Panc1 (cell line): ENCODE measurements around the gene COQ8B. TPM values are rescaled to one million over a fixed set of nuclear protein-coding genes. Genes with fewer than 3 reads are reported as not detected.

Source experiments
- ATAC-seq: fragments of 200-7000 bp; cut with Tn5 transposase; 2 replicates; pipeline ENCODE4 v1.9.1; 2020; ENCODE audit warnings: mild to moderate bottlenecking, moderate library complexity
- BruUV-seq: library from RNA; stranded (reverse); fragments of 400-500 nt; replicated peaks from 2 replicates; lab custom pipeline; 2021; lab: Mats Ljungman, UMichigan
- CTCF ChIA-PET: fragments of 300-600 bp; sonication (Branson Sonifier 250); formaldehyde crosslinking; loops from one replicate; lab custom pipeline; 2022; ENCODE audit warnings: antibody characterized with exemption; lab: Charles Lee
- POLR2A ChIA-PET: fragments of 300-600 bp; sonication (Branson Sonifier 250); formaldehyde crosslinking; loops from one replicate; lab custom pipeline; 2022; ENCODE audit warnings: antibody characterized with exemption; lab: Charles Lee
- DNase-seq: peaks from one replicate; pipeline ENCODE4 v3.0.0-alpha.2; 2010; ENCODE audit warnings: low read depth, low spot score
- H3K27ac ChIP-seq: 2 replicates; pipeline ENCODE4 v1.5.1; 2011; ENCODE audit warnings: mild to moderate bottlenecking, low read length, inconsistent platforms
- H3K27me3 ChIP-seq: fragments of 200-500 bp; sonication (Bioruptor generic); 2 replicates; pipeline ENCODE4 v1.6.0; 2014; ENCODE audit warnings: low read length, inconsistent platforms; ENCODE audit not compliant: control insufficient read depth, insufficient read depth
- H3K36me3 ChIP-seq: fragments of 200-500 bp; sonication (Bioruptor generic); 2 replicates; pipeline ENCODE4 v1.5.1; 2014; ENCODE audit warnings: inconsistent platforms, mild to moderate bottlenecking, low read length, moderate library complexity; ENCODE audit not compliant: control insufficient read depth, insufficient read depth
- H3K4me1 ChIP-seq: 2 replicates; pipeline ENCODE4 v1.5.1; 2011; ENCODE audit warnings: inconsistent platforms, mild to moderate bottlenecking, low read length, moderate library complexity; ENCODE audit not compliant: control insufficient read depth, insufficient read depth
- H3K4me3 ChIP-seq, 2 experiments: 2 replicates each; pipeline ENCODE4 v1.5.1; 2011 to 2012; ENCODE audit warnings: low read depth in 2 of 2, low read length in 2 of 2, mild to moderate bottlenecking in 2 of 2, inconsistent platforms in 1 of 2, moderate library complexity in 1 of 2
- H3K9me3 ChIP-seq: fragments of 200-500 bp; sonication (Bioruptor generic); 2 replicates; pipeline ENCODE4 v1.5.1; 2014; ENCODE audit warnings: low read depth, mild to moderate bottlenecking, inconsistent platforms, low read length, moderate library complexity; ENCODE audit not compliant: control insufficient read depth, insufficient read depth
- CTCF ChIP-seq: fragments of 450-650 bp; IDR thresholded peaks from 2 replicates; pipeline ENCODE4 v1.5.1; 2017; ENCODE audit warnings: mild to moderate bottlenecking
- POLR2AphosphoS5 ChIP-seq: IDR thresholded peaks from 2 replicates; pipeline ENCODE4 v1.6.1; 2012; ENCODE audit warnings: mild to moderate bottlenecking, low read depth, low read length, moderate library complexity
- REST ChIP-seq, 2 experiments: IDR thresholded peaks; 2 replicates each; pipeline ENCODE4 v1.6.1; 2011 to 2012; ENCODE audit warnings: low read depth in 2 of 2, control low read depth in 1 of 2, low read length in 1 of 2, mild to moderate bottlenecking in 1 of 2, moderate library complexity in 1 of 2; ENCODE audit not compliant: insufficient read depth in 1 of 2
- SIN3A ChIP-seq: IDR thresholded peaks from 2 replicates; pipeline ENCODE4 v1.6.1; 2012; ENCODE audit warnings: low read depth, mild to moderate bottlenecking, low read length, moderate library complexity, borderline replicate concordance; ENCODE audit not compliant: insufficient read depth
- TCF7L2 ChIP-seq: IDR thresholded peaks from 2 replicates; pipeline ENCODE4 v1.6.1; 2011; ENCODE audit warnings: mild to moderate bottlenecking, low read depth, low read length, inconsistent platforms
- in situ Hi-C: cut with HindIII; loops from 2 replicates; pipeline ENCODE4 v1.10.0; 2016; ENCODE audit warnings: low sequenced_read_pairs, low pct_unique_long_range_greater_than_20kb
- intact Hi-C: fragments of 100-400 bp; cut with micrococcal nuclease; formaldehyde crosslinking; loops from one replicate; pipeline ENCODE4 v1.10.0; 2022; ENCODE audit not compliant: unreplicated experiment
- total RNA-seq: library from RNA; stranded (reverse); gene quantifications from one replicate; pipeline ENCODE4 v1.2.1, GENCODE V29; 2021; ENCODE audit not compliant: unreplicated experiment

The COQ8B gene
- total RNA-seq, 1 experiment from 2014 or later: 15.6 TPM

- CTCF ChIA-PET: no interaction called here
- TF ChIP-seq TCF7L2 (no peak), CTCF (no peak), REST (IDR thresholded peaks at IDR 0.05; ENCODE audit: insufficient read depth in 1 of 2, low read depth in 2 of 2, low read length in 1 of 2) (no peak), SIN3A (no peak), POLR2AphosphoS5 (no peak)
- BruUV-seq: no TSS peak
- Histone ChIP-seq H3K36me3 (peaks cover 14% of the 10 kb centered on the region; the same call in 1 of the 2 replicates), H3K9me3 (no peaks in the 10 kb centered on the region), H3K4me1 (no peaks in the 10 kb centered on the region), H3K4me3 (no peak overlapping the region), H3K27ac (no peak overlapping the region), H3K27me3 (no peaks in the 10 kb centered on the region)
- ATAC-seq (no peak), DNase-seq (no peak)
- intact Hi-C loops (no loop called here), in situ Hi-C loops (no loop called here)
- POLR2A ChIA-PET: no interaction called here
Measured at GRCh38 chr19:40758491-40758890, 41.8 kb upstream of the COQ8B start.

GRCh38 chr19:40756502-40757110 is 39.9 kb upstream of the COQ8B start:
- Histone ChIP-seq H3K4me1 (no peaks in the 10 kb centered on the region; the same call in 1 of the 2 replicates), H3K4me3 (no peak overlapping the region), H3K27me3 (no peaks in the 10 kb centered on the region), H3K36me3 (peaks cover 14% of the 10 kb centered on the region), H3K27ac (no peak overlapping the region), H3K9me3 (no peaks in the 10 kb centered on the region)
- DNase-seq (no peak), ATAC-seq (no peak)
- CTCF ChIA-PET: interaction anchor here (0.6 kb wide), 1 partner anchor 133 kb away, joined by 3 read pairs; no protein-coding TSS in a partner anchor
- TF ChIP-seq TCF7L2: no peak
- TF ChIP-seq CTCF: no peak
- no peak for TF ChIP-seq SIN3A
- TF ChIP-seq POLR2AphosphoS5: no peak; the same call in 1 of the 2 replicates
- TF ChIP-seq REST (IDR thresholded peaks at IDR 0.05; ENCODE audit: insufficient read depth in 1 of 2, low read depth in 2 of 2, low read length in 1 of 2): no peak
- intact Hi-C loops: no loop called here
- BruUV-seq: no TSS peak
- POLR2A ChIA-PET: interaction anchor here (0.6 kb wide), 1 partner anchor 94 kb away, joined by 3 read pairs; no protein-coding TSS in a partner anchor
- in situ Hi-C loops: no loop called here
